IMR-90 (cell line): ENCODE data around the gene PIGU. TPM values are rescaled to one million over a fixed set of nuclear protein-coding genes. Genes with fewer than 3 reads are reported as not detected.

Experiments
- ATAC-seq: fragments of 200-7000 bp; cut with Tn5 transposase; 2 replicates; pipeline ENCODE4 v1.9.1; 2020; ENCODE audit warnings: low read depth, mild to moderate bottlenecking, moderate library complexity
- BruUV-seq: library from RNA; stranded (reverse); fragments of 400-500 nt; replicated peaks from 2 replicates; lab custom pipeline; 2021; lab: Mats Ljungman, UMichigan
- CTCF ChIA-PET: fragments of 300-600 bp; formaldehyde crosslinking; extraction: SDS; loops from one replicate; lab custom pipeline; 2021; ENCODE audit warnings: antibody characterized with exemption; lab: Yijun Ruan, JAX
- POLR2A ChIA-PET: fragments of 300-600 bp; sonication (Branson Sonifier 250); formaldehyde crosslinking; loops from one replicate; lab custom pipeline; 2022; ENCODE audit warnings: antibody characterized with exemption; ENCODE audit not compliant: unreplicated experiment; lab: Charles Lee
- DNase-seq: peaks from one replicate; pipeline ENCODE4 v3.0.0; 2013
- H2AFZ ChIP-seq: replicated peaks from 2 replicates; pipeline ENCODE3; 2013; ENCODE audit warnings: low read length, mild to moderate bottlenecking; ENCODE audit not compliant: poor library complexity
- H2AK5ac ChIP-seq: 2 replicates; pipeline ENCODE4 v1.6.1; 2013; ENCODE audit warnings: low read depth, low read length, inconsistent platforms
- H2AK9ac ChIP-seq: replicated peaks from 2 replicates; pipeline ENCODE3; 2013; ENCODE audit warnings: mild to moderate bottlenecking, low read depth, low read length, moderate library complexity; ENCODE audit not compliant: poor library complexity
- H2BK120ac ChIP-seq: 2 replicates; pipeline ENCODE4 v1.6.1; 2013; ENCODE audit warnings: low read depth, low read length, inconsistent platforms
- H2BK15ac ChIP-seq: 3 replicates; pipeline ENCODE4 v1.6.1; 2013; ENCODE audit warnings: low read depth, low read length, inconsistent platforms
- H2BK20ac ChIP-seq: 2 replicates; pipeline ENCODE4 v1.6.1; 2013; ENCODE audit warnings: low read depth, mild to moderate bottlenecking, inconsistent platforms, low read length, moderate library complexity
- H2BK5ac ChIP-seq: 2 replicates; pipeline ENCODE4 v1.6.1; 2013; ENCODE audit warnings: mild to moderate bottlenecking, low read depth, low read length, inconsistent platforms; ENCODE audit not compliant: poor library complexity, severe bottlenecking
- H3K14ac ChIP-seq: replicated peaks from 2 replicates; pipeline ENCODE4 v1.6.1; 2013; ENCODE audit warnings: low read depth, low read length, inconsistent platforms
- H3K18ac ChIP-seq: 2 replicates; pipeline ENCODE4 v1.6.1; 2013; ENCODE audit warnings: low read depth, low read length, control low read depth
- H3K23ac ChIP-seq: 2 replicates; pipeline ENCODE4 v1.6.1; 2013; ENCODE audit warnings: low read depth, low read length, inconsistent platforms
- H3K27ac ChIP-seq: 2 replicates; pipeline ENCODE4 v1.5.1; 2013; ENCODE audit warnings: mild to moderate bottlenecking, control low read depth, low read length; ENCODE audit not compliant: insufficient read depth
- H3K27me3 ChIP-seq: 2 replicates; pipeline ENCODE4 v1.6.1; 2013; ENCODE audit warnings: low read length; ENCODE audit not compliant: control insufficient read depth, insufficient read depth
- H3K36me3 ChIP-seq: 2 replicates; pipeline ENCODE4 v1.6.1; 2013; ENCODE audit warnings: low read length, mixed read lengths; ENCODE audit not compliant: control insufficient read depth, insufficient read depth
- H3K4ac ChIP-seq: 2 replicates; pipeline ENCODE4 v1.6.1; 2013; ENCODE audit warnings: low read depth, low read length, inconsistent platforms
- H3K4me1 ChIP-seq: 2 replicates; pipeline ENCODE4 v1.6.1; 2013; ENCODE audit warnings: low read length, mixed read lengths; ENCODE audit not compliant: control insufficient read depth, insufficient read depth
- H3K4me2 ChIP-seq: 2 replicates; pipeline ENCODE4 v1.6.1; 2013; ENCODE audit warnings: low read depth, mild to moderate bottlenecking, control low read depth, low read length, moderate library complexity
- H3K4me3 ChIP-seq: 2 replicates; pipeline ENCODE4 v1.5.1; 2013; ENCODE audit warnings: low read depth, mild to moderate bottlenecking, control low read depth, low read length, moderate library complexity; ENCODE audit not compliant: insufficient read depth
- H3K56ac ChIP-seq: 2 replicates; pipeline ENCODE4 v1.6.1; 2013; ENCODE audit warnings: low read length, inconsistent platforms; ENCODE audit not compliant: insufficient read depth; ENCODE audit errors: extremely low read depth
- H3K79me1 ChIP-seq, 2 experiments: 2 replicates each; pipeline ENCODE4 v1.6.1; 2013; ENCODE audit warnings: low read length in 2 of 2, inconsistent platforms in 1 of 2, low read depth in 1 of 2
- H3K9ac ChIP-seq: 2 replicates; pipeline ENCODE4 v1.6.1; 2013; ENCODE audit warnings: low read depth, low read length, control low read depth
- H3K9me1 ChIP-seq: 2 replicates; pipeline ENCODE4 v1.6.1; 2013; ENCODE audit warnings: low read length, inconsistent platforms; ENCODE audit not compliant: insufficient read depth
- H3K9me3 ChIP-seq: 2 replicates; pipeline ENCODE4 v1.6.1; 2013; ENCODE audit warnings: low read length; ENCODE audit not compliant: control insufficient read depth, insufficient read depth
- H4K20me1 ChIP-seq: 2 replicates; pipeline ENCODE4 v1.6.1; 2013; ENCODE audit warnings: low read length, inconsistent platforms; ENCODE audit not compliant: insufficient read depth
- H4K5ac ChIP-seq: 2 replicates; pipeline ENCODE4 v1.6.1; 2013; ENCODE audit warnings: mild to moderate bottlenecking, low read depth, low read length, control low read depth
- H4K8ac ChIP-seq, 2 experiments: 2 replicates each; pipeline ENCODE4 v1.6.1; 2013; ENCODE audit warnings: low read depth in 2 of 2, low read length in 2 of 2, control low read depth in 1 of 2, inconsistent platforms in 1 of 2
- H4K91ac ChIP-seq: 2 replicates; pipeline ENCODE4 v1.6.1; 2013; ENCODE audit warnings: low read depth, low read length, inconsistent platforms; ENCODE audit not compliant: insufficient read depth
- MAFK ChIP-seq: IDR thresholded peaks from 2 replicates; pipeline ENCODE4 v1.6.1; 2012; ENCODE audit warnings: low read depth, low read length, improper control_type of control experiment
- MXI1 ChIP-seq: IDR thresholded peaks from 2 replicates; pipeline ENCODE4 v1.6.1; 2012; ENCODE audit warnings: low read depth, mild to moderate bottlenecking, low read length, moderate library complexity, borderline replicate concordance
- WGBS, 2 experiments: methylation state at CpG; one replicate each; pipeline versions ENCODE4 v1.1.5 to v1.1.7; 2013; ENCODE audit warnings: missing lambda C conversion rate in 2 of 2; ENCODE audit not compliant: insufficient read length in 1 of 2; ENCODE audit errors: extremely low coverage in 2 of 2; 5-methylcytosine and 5-hydroxymethylcytosine counted together
- dilution Hi-C: fragments of 300-500 bp; cut with HindIII; formaldehyde crosslinking; loops from one replicate; pipeline ENCODE4 v1.14.3; 2018; ENCODE audit warnings: low sequenced_read_pairs; ENCODE audit not compliant: unreplicated experiment
- in situ Hi-C: fragments of 300-500 bp; cut with MboI; formaldehyde crosslinking; loops from 3 replicates; pipeline ENCODE4 v1.14.3; 2019; ENCODE audit warnings: low sequenced_read_pairs, inconsistent platforms, mixed read lengths
- intact Hi-C: fragments of 100-400 bp; cut with micrococcal nuclease; formaldehyde crosslinking; loops from 2 replicates; pipeline ENCODE4 v1.10.0; 2022
- polyA plus RNA-seq, 3 experiments: library from polyadenylated mRNA; depleted of rRNA; stranded (reverse); fragments of >200 nt; gene quantifications; 2 replicates each; pipeline ENCODE4 v1.2.3, GENCODE V29; 2012; ENCODE audit warnings: low replicate concordance in 1 of 3
- total RNA-seq: library from RNA; depleted of rRNA; stranded (reverse); fragments of >200 nt; gene quantifications from 2 replicates; pipeline ENCODE4 v1.2.3, GENCODE V29; 2012

Gene PIGU
- total and polyA plus RNA-seq, 2 of the 4 experiments (the other 2 are of a cell fraction), result 11.1 to 31.1 TPM

- DNase-seq, result no peak
- Histone ChIP-seq H2AFZ (no peak overlapping the region), H3K9me3 (no peaks in the 10 kb centered on the region), H3K18ac (no peak overlapping the region), H2BK5ac (no peak overlapping the region), H2AK9ac (no peak overlapping the region), H4K20me1 (no peaks in the 10 kb centered on the region), H4K5ac (no peak overlapping the region), H2BK20ac (no peak overlapping the region), H3K79me1 (peaks cover 5 to 21% of the 10 kb centered on the region in 2 experiments; a peak in 3 of 4 replicates), H3K36me3 (no peaks in the 10 kb centered on the region), H3K9me1 (no peaks in the 10 kb centered on the region; the same call in 1 of the 2 replicates), H2BK120ac (no peak overlapping the region), H3K4me1 (0 out of 2 replicates have a peak, but pooled peaks cover 2% of the 10 kb centered on the region), H3K4me3 (no peak overlapping the region), H3K56ac (no peak overlapping the region), H3K4me2 (no peak overlapping the region), H3K27me3 (no peaks in the 10 kb centered on the region), H3K23ac (no peak overlapping the region), H3K4ac (no peak overlapping the region), H4K91ac (no peak overlapping the region), H2AK5ac (no peak overlapping the region), H3K9ac (no peak overlapping the region), H3K27ac (no peak overlapping the region), H2BK15ac (no peak overlapping the region), H4K8ac (no peak overlapping the region), H3K14ac (no peak overlapping the region)
- intact Hi-C loops (no loop called here), in situ Hi-C loops (no loop called here), dilution Hi-C loops (no loop called here)
- 100% methylated on average over 1 of the region's 5 CpGs; no CpG with 5 or more reads in 1 of the 2 experiments for WGBS, 2 experiments
- ChIA-PET CTCF (no interaction called here), POLR2A (no interaction called here)
- TF ChIP-seq MAFK, result peak; percentile 76
- TF ChIP-seq MXI1, result no peak
- no TSS peak for BruUV-seq
- no peak for ATAC-seq
These were observed 3.5 kb downstream of the PIGU start for GRCh38 chr20:34673412-34673811.
